MM.1S (cell line): Measurements from ENCODE around the gene PSEN1.

ENCODE experiments used
- EZH2 ChIP-seq: fragments of 300-600 bp; sonication (generic); optimal IDR thresholded peaks from 2 replicates; pipeline ENCODE3; 2017; ENCODE audit warnings: low read depth, mild to moderate bottlenecking, antibody characterized with exemption, low read length, mixed read lengths
- TF ChIP-seq, protein P1 (sequence below): fragments of 300-600 bp; sonication (generic); IDR thresholded peaks from 2 replicates; pipeline ENCODE4 v1.5.1; 2016; ENCODE audit warnings: antibody characterized with exemption, low read length, mixed read lengths

- TF ChIP-seq, protein P1, sequence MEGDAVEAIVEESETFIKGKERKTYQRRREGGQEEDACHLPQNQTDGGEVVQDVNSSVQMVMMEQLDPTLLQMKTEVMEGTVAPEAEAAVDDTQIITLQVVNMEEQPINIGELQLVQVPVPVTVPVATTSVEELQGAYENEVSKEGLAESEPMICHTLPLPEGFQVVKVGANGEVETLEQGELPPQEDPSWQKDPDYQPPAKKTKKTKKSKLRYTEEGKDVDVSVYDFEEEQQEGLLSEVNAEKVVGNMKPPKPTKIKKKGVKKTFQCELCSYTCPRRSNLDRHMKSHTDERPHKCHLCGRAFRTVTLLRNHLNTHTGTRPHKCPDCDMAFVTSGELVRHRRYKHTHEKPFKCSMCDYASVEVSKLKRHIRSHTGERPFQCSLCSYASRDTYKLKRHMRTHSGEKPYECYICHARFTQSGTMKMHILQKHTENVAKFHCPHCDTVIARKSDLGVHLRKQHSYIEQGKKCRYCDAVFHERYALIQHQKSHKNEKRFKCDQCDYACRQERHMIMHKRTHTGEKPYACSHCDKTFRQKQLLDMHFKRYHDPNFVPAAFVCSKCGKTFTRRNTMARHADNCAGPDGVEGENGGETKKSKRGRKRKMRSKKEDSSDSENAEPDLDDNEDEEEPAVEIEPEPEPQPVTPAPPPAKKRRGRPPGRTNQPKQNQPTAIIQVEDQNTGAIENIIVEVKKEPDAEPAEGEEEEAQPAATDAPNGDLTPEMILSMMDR: no peak
- TF ChIP-seq EZH2: no peak
Observed at GRCh38 chr14:73221945-73222344, 85.6 kb downstream of the PSEN1 start.
